HG02642 (cell line): ENCODE data around the gene CDK14.
"Not testable (repeated sequence)": the region's sequence is repeated elsewhere in the genome, so short reads cannot be mapped to it uniquely, and the experiment has no call there.

Experiments used
- ATAC-seq: cut with Tn5 transposase; IDR thresholded peaks from one replicate; pipeline ENCODE4 v1.9.1; 2021; ENCODE audit warnings: mild to moderate bottlenecking; ENCODE audit not compliant: unreplicated experiment, poor library complexity

Gene CDK14

GRCh38 chr7:90775383-90775965 is 179.4 kb downstream of the CDK14 start:
- no peak for ATAC-seq

- ATAC-seq: peak; percentile 92
These were observed 180.9 kb downstream of the CDK14 start for GRCh38 chr7:90777041-90777440.

- ATAC-seq: peak; percentile 55
These were observed 181.3 kb downstream of the CDK14 start for GRCh38 chr7:90777465-90777864.

GRCh38 chr7:90777886-90778285 is 181.8 kb downstream of the CDK14 start:
- no peak for ATAC-seq

- ATAC-seq: no peak
These were observed 191.9 kb downstream of the CDK14 start for GRCh38 chr7:90788052-90788451.

- ATAC-seq: no peak
These were observed 193.7 kb downstream of the CDK14 start for GRCh38 chr7:90789736-90790306.

- ATAC-seq: no peak
These were observed 195.5 kb downstream of the CDK14 start for GRCh38 chr7:90791596-90791995.

- ATAC-seq: no peak
These were observed 196.2 kb downstream of the CDK14 start for GRCh38 chr7:90792301-90792700.

GRCh38 chr7:90794234-90794633 is 198.1 kb downstream of the CDK14 start:
- ATAC-seq: not testable (repeated sequence)

- ATAC-seq: no peak
These were observed 201.5 kb downstream of the CDK14 start for GRCh38 chr7:90797596-90797995.

- ATAC-seq: no peak
These were observed 208.2 kb downstream of the CDK14 start for GRCh38 chr7:90804370-90804769.

GRCh38 chr7:90815552-90815951 is 219.4 kb downstream of the CDK14 start:
- ATAC-seq: not testable (repeated sequence)

- ATAC-seq: peak; percentile 100
These were observed 220.5 kb downstream of the CDK14 start for GRCh38 chr7:90816511-90817142.

- no peak for ATAC-seq
These were observed 221.0 kb downstream of the CDK14 start for GRCh38 chr7:90817151-90817550.

- no peak for ATAC-seq
These were observed 221.7 kb downstream of the CDK14 start for GRCh38 chr7:90817846-90818245.

GRCh38 chr7:90818341-90818740 is 222.2 kb downstream of the CDK14 start:
- ATAC-seq: no peak

GRCh38 chr7:90821961-90822620 is 226.0 kb downstream of the CDK14 start:
- no peak for ATAC-seq

GRCh38 chr7:90824386-90825307 is 228.5 kb downstream of the CDK14 start:
- no peak for ATAC-seq

- no peak for ATAC-seq
These were observed 229.7 kb downstream of the CDK14 start for GRCh38 chr7:90825779-90826178.

- ATAC-seq: no peak
These were observed 232.5 kb downstream of the CDK14 start for GRCh38 chr7:90828601-90829000.
